Neural progenitor cell (in vitro differentiated cells): ENCODE measurements around the gene COG6. TPM values are rescaled to one million over a fixed set of nuclear protein-coding genes. Genes with fewer than 3 reads are reported as not detected.
A peak's percentile ranks its signal among the peaks of the same experiment; 100 is the strongest.

ENCODE experiments used
- DNase-seq: peaks from one replicate; pipeline ENCODE4 v3.0.0-alpha.2; 2016; ENCODE audit warnings: low spot score
- H2AFZ ChIP-seq: fragments of 200-600 bp; sonication (generic); replicated peaks from 2 replicates; pipeline ENCODE4 v1.6.1; 2016; ENCODE audit warnings: antibody characterized with exemption
- H3F3A ChIP-seq: fragments of 200-600 bp; sonication (generic); 2 replicates; pipeline ENCODE4 v1.6.1; 2016; ENCODE audit warnings: antibody characterized with exemption, low read depth
- H3K27ac ChIP-seq: fragments of 200-600 bp; sonication (generic); 2 replicates; pipeline ENCODE4 v1.5.1; 2016; ENCODE audit warnings: mild to moderate bottlenecking
- H3K27me3 ChIP-seq: fragments of 200-600 bp; sonication (generic); 2 replicates; pipeline ENCODE4 v1.6.1; 2016; ENCODE audit warnings: mild to moderate bottlenecking, moderate library complexity
- H3K36me3 ChIP-seq: fragments of 200-600 bp; sonication (generic); 2 replicates; pipeline ENCODE4 v1.5.1; 2016
- H3K4me1 ChIP-seq: fragments of 200-600 bp; sonication (generic); 2 replicates; pipeline ENCODE4 v1.6.1; 2016; ENCODE audit warnings: mixed run types
- H3K4me2 ChIP-seq: fragments of 200-600 bp; sonication (generic); 2 replicates; pipeline ENCODE4 v1.6.1; 2016
- H3K4me3 ChIP-seq: fragments of 200-600 bp; sonication (generic); 2 replicates; pipeline ENCODE4 v1.5.1; 2016
- H3K79me2 ChIP-seq: fragments of 200-600 bp; sonication (generic); 2 replicates; pipeline ENCODE4 v1.6.1; 2016; ENCODE audit warnings: low read depth
- H3K9ac ChIP-seq: fragments of 200-600 bp; sonication (generic); 2 replicates; pipeline ENCODE4 v1.6.1; 2016
- H3K9me3 ChIP-seq: fragments of 200-600 bp; sonication (generic); 2 replicates; pipeline ENCODE4 v1.5.1; 2016; ENCODE audit warnings: low read depth
- H4K20me1 ChIP-seq: fragments of 200-600 bp; sonication (generic); 2 replicates; pipeline ENCODE4 v1.6.1; 2016; ENCODE audit warnings: low read depth
- H3K27ac Mint-ChIP-seq: 3 replicates; pipeline ENCODE4 v1.8.0; 2021; ENCODE audit warnings: mixed read lengths
- H3K27me3 Mint-ChIP-seq: 2 replicates; pipeline ENCODE4 v1.8.0; 2022; ENCODE audit warnings: low read depth, mild to moderate bottlenecking, inconsistent platforms, moderate library complexity, mixed read lengths; ENCODE audit not compliant: insufficient read depth
- H3K36me3 Mint-ChIP-seq: 3 replicates; pipeline ENCODE4 v1.8.0; 2021; ENCODE audit warnings: mixed read lengths
- H3K4me1 Mint-ChIP-seq: 3 replicates; pipeline ENCODE4 v1.8.0; 2021; ENCODE audit warnings: mixed read lengths
- H3K4me3 Mint-ChIP-seq: 3 replicates; pipeline ENCODE4 v1.8.0; 2021; ENCODE audit warnings: mild to moderate bottlenecking, moderate library complexity, mixed read lengths
- H3K9me3 Mint-ChIP-seq: 3 replicates; pipeline ENCODE4 v1.8.0; 2020; ENCODE audit warnings: mixed read lengths
- EZH2 ChIP-seq: fragments of 200-600 bp; sonication (generic); IDR thresholded peaks from 2 replicates; pipeline ENCODE4 v1.6.1; 2017; ENCODE audit warnings: antibody characterized with exemption, mild to moderate bottlenecking, moderate library complexity
- EZH2phosphoT487 ChIP-seq: fragments of 200-600 bp; sonication (generic); IDR thresholded peaks from 2 replicates; pipeline ENCODE4 v1.6.1; 2017; ENCODE audit warnings: antibody characterized with exemption
- total RNA-seq: library from RNA; depleted of rRNA; stranded (reverse); fragments of >200 nt; gene quantifications from 2 replicates; pipeline ENCODE4 v1.2.3, GENCODE V29; 2015; ENCODE audit warnings: low replicate concordance
- TF ChIP-seq, protein P1 (sequence below): fragments of 200-600 bp; sonication (generic); IDR thresholded peaks from 2 replicates; pipeline ENCODE4 v1.5.1; 2017; ENCODE audit warnings: antibody characterized with exemption, mild to moderate bottlenecking

The COG6 gene
- total RNA-seq, 1 donor from 2014 or later = 33.1 TPM

DNA sequence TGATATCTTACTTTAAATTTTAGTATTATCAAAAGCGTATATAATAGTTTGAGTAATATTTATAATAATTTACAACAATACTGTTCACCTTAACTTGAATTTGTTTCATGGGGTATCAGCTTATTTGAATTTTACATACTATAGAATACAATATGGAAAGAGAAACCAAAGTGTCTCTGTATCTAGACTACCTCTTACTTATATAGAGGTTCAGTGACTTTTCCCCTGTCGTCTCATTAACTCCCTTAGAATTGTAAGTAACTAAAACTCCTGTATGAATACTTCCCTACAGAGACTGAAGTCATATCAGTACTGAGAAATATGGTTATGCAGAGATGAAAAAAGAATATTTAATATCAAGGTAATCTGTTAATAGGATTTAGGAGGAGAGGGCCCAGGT, 26.8 kb downstream of the COG6 start:
- Histone ChIP-seq H2AFZ (no peak overlapping the region), H3K9me3 (no peaks in the 10 kb centered on the region), H3K4me1 (no peaks in the 10 kb centered on the region), H4K20me1 (no peaks in the 10 kb centered on the region), H3F3A (peaks cover 2% of the 10 kb centered on the region), H3K9ac (no peak overlapping the region), H3K36me3 (no peaks in the 10 kb centered on the region), H3K4me3 (no peak overlapping the region), H3K4me2 (no peak overlapping the region), H3K79me2 (no peaks in the 10 kb centered on the region), H3K27ac (no peak overlapping the region), H3K27me3 (no peaks in the 10 kb centered on the region)
- Mint-ChIP-seq H3K4me3 (no peak overlapping the region), H3K27me3 (no peaks in the 10 kb centered on the region), H3K27ac (no peak overlapping the region), H3K4me1 (no peaks in the 10 kb centered on the region), H3K36me3 (peaks cover 14% of the 10 kb centered on the region), H3K9me3 (no peaks in the 10 kb centered on the region)
- no peak for TF ChIP-seq EZH2
- TF ChIP-seq EZH2phosphoT487 = no peak
- TF ChIP-seq, protein P1, sequence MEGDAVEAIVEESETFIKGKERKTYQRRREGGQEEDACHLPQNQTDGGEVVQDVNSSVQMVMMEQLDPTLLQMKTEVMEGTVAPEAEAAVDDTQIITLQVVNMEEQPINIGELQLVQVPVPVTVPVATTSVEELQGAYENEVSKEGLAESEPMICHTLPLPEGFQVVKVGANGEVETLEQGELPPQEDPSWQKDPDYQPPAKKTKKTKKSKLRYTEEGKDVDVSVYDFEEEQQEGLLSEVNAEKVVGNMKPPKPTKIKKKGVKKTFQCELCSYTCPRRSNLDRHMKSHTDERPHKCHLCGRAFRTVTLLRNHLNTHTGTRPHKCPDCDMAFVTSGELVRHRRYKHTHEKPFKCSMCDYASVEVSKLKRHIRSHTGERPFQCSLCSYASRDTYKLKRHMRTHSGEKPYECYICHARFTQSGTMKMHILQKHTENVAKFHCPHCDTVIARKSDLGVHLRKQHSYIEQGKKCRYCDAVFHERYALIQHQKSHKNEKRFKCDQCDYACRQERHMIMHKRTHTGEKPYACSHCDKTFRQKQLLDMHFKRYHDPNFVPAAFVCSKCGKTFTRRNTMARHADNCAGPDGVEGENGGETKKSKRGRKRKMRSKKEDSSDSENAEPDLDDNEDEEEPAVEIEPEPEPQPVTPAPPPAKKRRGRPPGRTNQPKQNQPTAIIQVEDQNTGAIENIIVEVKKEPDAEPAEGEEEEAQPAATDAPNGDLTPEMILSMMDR = no peak
- no peak for DNase-seq

DNA sequence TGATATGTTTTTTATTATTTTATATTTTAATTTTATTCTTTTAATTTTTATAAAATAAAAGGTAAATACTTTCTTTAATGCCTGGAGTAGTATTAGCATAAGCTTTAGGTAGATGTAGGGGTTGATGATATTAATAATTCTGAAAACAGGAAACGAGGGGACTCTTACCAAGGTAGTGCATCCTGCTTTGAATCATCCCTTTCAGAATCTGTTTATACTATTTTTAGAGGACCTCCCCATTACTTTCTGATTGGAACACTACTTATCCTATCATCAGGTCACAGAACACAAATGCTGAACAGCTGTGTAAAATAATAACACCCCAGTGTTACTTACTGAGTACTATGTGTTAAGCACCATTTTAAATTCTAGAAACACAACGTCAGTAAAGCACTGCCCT, 27.3 kb downstream of the COG6 start:
- no peak for DNase-seq
- TF ChIP-seq EZH2 (no peak), EZH2phosphoT487 (no peak)
- TF ChIP-seq, protein P1 = no peak
- H3K79me2 ChIP-seq = no peaks in the 10 kb centered on the region
- Mint-ChIP-seq H3K4me3 (no peak overlapping the region), H3K9me3 (no peaks in the 10 kb centered on the region), H3K36me3 (peaks cover 17% of the 10 kb centered on the region), H3K27me3 (no peaks in the 10 kb centered on the region), H3K4me1 (no peaks in the 10 kb centered on the region), H3K27ac (no peak overlapping the region)
- no peak overlapping the region for H2AFZ ChIP-seq
- no peaks in the 10 kb centered on the region for H4K20me1 ChIP-seq
- no peak overlapping the region for H3K27ac ChIP-seq
- no peaks in the 10 kb centered on the region for H3K4me1 ChIP-seq
- H3K4me2 ChIP-seq = no peak overlapping the region
- H3K36me3 ChIP-seq = no peaks in the 10 kb centered on the region
- no peaks in the 10 kb centered on the region for H3K27me3 ChIP-seq
- H3K9ac ChIP-seq = no peak overlapping the region
- no peak overlapping the region for H3K4me3 ChIP-seq
- peaks cover 2% of the 10 kb centered on the region for H3F3A ChIP-seq
- no peaks in the 10 kb centered on the region for H3K9me3 ChIP-seq

DNA sequence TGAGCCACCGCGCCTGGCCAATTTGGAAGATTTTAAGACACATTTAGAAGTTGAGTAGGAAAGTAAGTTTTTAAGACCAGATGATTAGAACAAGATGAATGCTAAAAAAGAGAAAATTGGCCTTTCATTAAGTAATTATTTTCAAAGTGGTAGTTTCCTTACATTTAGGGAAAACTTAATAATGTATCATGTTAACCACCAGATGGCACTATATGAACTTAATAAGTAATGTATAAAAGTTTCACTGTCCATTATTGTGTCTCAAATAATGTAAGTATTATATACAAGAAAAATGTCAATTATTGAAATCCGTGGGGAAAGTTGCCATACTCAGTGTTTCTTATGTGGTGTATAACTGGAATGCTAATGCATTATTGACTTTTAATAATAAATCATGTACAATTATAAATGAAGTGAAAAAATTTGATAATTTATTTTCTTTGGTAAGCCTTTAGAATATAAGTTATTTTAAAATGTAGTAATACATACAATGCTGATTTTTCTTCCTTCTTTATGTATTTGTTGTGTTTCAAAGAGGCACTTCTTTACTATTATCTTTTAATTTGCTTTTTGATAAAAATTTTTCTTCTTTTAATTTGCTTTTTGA, 29.2 kb downstream of the COG6 start:
- no peak overlapping the region for H3K27ac Mint-ChIP-seq
- Histone ChIP-seq H4K20me1 (no peaks in the 10 kb centered on the region), H3K9ac (no peak overlapping the region), H3K27me3 (no peaks in the 10 kb centered on the region), H2AFZ (no peak overlapping the region), H3K4me1 (no peaks in the 10 kb centered on the region), H3K4me2 (no peak overlapping the region), H3K4me3 (no peak overlapping the region), H3K27ac (no peak overlapping the region), H3K36me3 (no peaks in the 10 kb centered on the region), H3K9me3 (no peaks in the 10 kb centered on the region), H3K79me2 (no peaks in the 10 kb centered on the region), H3F3A (peaks cover 2% of the 10 kb centered on the region)
- TF ChIP-seq, protein P1 = peak; percentile 60
- TF ChIP-seq EZH2 = no peak
- H3K36me3 Mint-ChIP-seq = peaks cover 12% of the 10 kb centered on the region
- H3K9me3 Mint-ChIP-seq = no peaks in the 10 kb centered on the region
- H3K4me1 Mint-ChIP-seq = no peaks in the 10 kb centered on the region
- DNase-seq = peak; percentile 64
- H3K27me3 Mint-ChIP-seq = no peaks in the 10 kb centered on the region
- no peak overlapping the region for H3K4me3 Mint-ChIP-seq
